GM19099 (cell line): ENCODE data around the gene GGA3.
A peak's percentile ranks its signal among the peaks of the same experiment; 100 is the strongest.

Experiments
- POLR2A ChIP-seq: IDR thresholded peaks from 3 replicates; pipeline ENCODE4 v1.6.1; 2011; ENCODE audit warnings: low read depth; ENCODE audit not compliant: insufficient read length; ENCODE audit errors: extremely low read depth

The GGA3 gene

GRCh38 chr17:75265614-75266315, 4.4 kb upstream of the GGA3 start:
- TF ChIP-seq POLR2A, result no peak

DNA sequence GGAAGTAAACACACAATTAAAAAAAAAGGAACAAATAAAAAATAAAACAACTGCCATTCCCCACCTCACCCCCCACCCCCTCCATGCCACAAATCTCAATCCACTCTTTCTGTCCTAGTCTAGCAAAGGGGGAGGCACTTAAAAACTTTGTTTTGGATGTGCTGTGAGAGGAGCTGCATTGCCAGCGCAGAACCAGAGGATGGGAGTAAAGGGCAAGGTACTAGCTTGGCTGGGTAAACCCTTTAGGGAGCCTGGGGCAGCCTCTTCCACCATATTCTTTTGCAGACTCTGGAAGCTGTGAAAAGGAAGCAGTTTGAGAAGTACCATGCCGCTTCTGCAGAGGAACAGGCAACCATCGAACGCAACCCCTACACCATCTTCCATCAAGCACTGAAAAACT, 1.6 kb upstream of the GGA3 start:
- no peak for TF ChIP-seq POLR2A

DNA sequence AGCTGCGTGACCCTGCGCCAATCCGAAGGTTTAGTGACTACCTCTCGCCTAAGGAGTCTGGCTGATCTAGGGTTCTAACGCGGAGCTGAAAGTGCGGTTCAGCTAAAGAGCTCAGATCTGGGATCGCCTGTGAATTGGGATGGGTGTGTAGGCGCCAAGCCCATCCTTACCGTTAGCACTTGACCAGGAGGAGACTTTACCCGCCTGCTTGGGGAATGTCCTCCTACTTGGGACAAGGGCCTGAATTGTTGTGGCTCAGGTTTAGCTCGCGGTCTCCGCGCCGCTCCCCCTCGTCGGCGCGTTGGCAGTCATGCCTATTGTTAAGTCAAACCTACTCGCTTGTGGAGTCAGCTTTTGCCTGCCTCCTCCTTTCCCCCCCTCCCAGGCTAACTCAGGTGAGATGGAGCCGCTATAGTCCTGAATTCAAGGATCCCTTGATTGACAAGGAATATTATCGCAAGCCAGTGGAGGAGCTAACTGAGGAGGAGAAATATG, 753 bp upstream of the GGA3 start:
- no peak for TF ChIP-seq POLR2A

- TF ChIP-seq POLR2A, result peak; percentile 25
Measured at GRCh38 chr17:75260641-75261335, 618 bp downstream of the GGA3 start.

DNA sequence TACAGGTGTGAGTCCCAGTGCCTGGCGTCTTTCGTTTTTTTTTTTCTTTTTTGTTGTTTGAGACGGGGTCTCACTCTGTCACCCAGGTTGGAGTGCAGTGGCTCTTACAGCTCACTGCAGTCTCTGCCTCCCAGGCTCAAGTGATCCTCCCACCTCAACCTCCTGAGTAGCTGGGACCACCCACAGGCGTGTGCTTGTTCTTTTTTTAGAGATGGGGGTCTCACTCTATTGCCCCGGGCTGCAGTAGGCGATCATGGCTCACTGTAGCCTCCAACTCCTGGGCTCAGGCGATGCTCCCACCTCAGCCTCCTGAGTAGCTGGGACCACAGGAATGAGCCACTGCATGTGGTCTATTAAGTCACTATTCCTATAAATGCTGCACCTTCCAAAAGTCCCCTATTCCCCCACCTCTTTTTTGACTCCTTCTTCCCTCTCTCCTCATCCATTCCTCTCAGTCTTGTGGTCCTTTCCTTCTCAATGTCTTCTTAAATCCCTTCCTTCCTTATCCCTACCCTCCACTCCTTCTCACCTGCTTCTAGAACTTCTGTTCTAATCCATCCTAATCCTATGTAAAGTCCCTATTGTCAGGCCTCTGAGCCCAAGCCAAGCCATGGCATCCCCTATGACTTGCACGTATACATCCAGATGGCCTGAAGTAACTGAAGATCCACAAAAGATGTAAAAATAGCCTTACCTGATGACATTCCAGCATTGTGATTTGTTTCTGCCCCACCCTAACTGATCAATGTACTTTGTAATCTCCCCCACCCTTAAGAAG, 9.2 kb downstream of the GGA3 start:
- no peak for TF ChIP-seq POLR2A

DNA sequence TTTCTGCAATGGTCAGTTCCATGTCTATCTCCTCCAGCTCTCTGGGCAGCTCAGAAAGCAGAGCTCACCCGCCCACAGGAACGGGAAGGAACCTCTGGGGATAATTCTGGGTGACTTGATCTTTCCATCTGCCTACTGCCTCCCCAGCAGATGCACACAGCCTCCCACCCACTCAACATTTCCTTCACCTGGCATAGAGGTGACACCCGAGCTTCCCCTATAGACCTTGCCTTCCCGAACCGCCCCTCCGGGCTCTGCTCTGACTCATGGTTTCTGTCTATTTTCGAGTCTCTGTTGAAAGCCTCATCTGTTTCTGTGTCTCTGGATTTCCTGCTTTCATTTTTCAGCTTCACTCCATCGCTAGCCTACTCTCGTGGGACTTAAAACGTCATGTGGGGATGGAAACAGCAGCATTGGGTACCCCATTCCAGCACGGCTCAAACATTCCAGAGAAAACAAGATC, 11.4 kb downstream of the GGA3 start:
- no peak for TF ChIP-seq POLR2A

GRCh38 chr17:75249564-75249963, 11.8 kb downstream of the GGA3 start:
- no peak for TF ChIP-seq POLR2A

- no peak for TF ChIP-seq POLR2A
Measured at GRCh38 chr17:75246404-75246803, 15.0 kb downstream of the GGA3 start.

DNA sequence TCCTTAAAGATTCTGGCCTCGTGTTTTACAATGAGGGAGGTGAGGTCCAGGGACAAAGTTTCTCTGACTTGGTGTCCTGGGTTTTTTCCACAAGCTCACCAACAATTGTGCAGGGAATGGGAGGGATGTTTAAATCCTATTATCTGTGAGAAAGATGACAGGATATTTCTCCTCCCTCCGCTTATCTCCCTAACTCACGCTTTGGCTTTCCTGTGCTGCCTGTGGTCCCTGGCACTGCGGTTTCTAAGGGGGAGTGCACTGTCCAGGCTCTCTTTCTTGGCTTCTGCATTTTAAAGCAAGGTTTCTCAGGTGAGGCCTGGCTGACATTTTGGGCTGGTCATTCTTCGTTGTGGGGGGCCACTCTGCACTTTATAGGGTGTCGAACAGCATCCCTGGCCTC, 16.4 kb downstream of the GGA3 start:
- TF ChIP-seq POLR2A, result no peak

- TF ChIP-seq POLR2A, result no peak
Measured at GRCh38 chr17:75244133-75244866, 17.1 kb downstream of the GGA3 start.

DNA sequence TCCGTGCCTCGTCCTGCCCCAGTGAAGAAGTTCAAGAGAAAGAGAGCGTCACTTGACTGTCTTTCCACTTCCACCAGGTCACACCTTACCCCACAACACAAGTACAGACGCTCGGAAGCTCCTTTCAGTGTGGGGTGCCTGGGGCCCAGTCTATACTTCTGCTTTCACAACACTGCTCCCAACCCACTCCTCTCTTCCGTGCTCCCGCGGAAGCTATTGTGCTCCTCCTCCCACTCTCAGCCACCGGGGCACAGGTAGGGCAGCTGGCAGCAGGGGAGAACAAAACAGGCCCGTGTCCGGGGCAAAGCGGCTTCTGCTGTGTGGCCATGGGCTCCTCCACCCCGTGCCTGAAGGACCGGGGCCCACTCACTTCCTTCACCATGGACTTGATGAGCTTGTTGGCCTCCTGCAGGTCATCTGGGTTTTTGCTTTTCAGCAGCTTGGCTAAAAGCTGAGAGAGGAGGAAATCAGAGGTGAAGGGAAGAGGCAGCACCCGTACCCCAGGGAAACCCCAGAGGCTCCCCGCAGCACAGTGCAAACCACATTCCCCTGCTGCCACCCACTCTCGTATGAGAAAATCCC, 18.9 kb downstream of the GGA3 start:
- no peak for TF ChIP-seq POLR2A

GRCh38 chr17:75241996-75242460, 19.4 kb downstream of the GGA3 start:
- TF ChIP-seq POLR2A, result no peak

GRCh38 chr17:75241502-75241901, 19.9 kb downstream of the GGA3 start:
- no peak for TF ChIP-seq POLR2A

- TF ChIP-seq POLR2A, result no peak
Measured at GRCh38 chr17:75241143-75241430, 20.3 kb downstream of the GGA3 start.
